ENCODE data around the gene AGPAT3.
A peak's percentile ranks its signal among the peaks of the same experiment; 100 is the strongest.

AGPAT3 gene

DNA sequence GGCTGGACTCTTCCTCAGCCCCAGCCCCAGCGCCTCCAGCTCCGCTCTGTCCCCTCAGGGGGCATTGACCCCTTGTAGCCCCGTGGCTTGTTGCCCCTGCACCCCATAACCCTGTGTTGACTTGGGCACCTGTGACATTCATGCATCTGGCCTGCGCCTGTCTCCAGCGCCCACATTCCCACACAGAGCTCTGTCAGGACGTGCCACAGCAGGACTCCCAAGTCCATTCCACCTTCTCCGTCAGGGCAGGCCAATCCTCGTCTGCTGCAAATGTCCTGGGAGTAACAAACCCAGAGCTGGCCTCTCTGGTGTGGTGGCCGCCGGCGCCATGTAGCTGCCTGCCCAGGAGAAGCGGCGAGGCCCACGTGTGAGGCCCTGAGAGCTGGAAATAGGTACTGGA, 60.6 kb downstream of the AGPAT3 start:
- no peak for DNase-seq

DNA sequence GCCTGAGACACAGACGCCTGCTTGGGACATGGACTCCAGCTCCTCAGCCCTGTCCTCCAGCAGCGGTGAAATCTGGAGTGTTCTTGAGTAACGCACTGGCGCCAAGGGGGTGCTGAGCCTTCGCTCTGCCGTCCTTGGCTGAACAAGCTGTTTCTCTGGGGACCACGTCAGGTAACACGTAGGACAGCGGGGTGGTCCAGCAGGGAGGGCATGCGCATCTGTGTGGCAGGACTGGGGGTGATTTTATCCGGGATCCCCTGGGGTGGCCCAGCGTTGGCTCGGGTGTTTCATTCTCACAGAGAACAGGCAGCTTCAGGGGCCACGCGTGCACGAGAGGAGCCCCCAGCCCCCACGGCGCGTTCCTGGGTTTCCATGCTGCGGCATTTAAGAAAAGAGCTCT, 61.2 kb downstream of the AGPAT3 start:
- no peak for DNase-seq

DNA sequence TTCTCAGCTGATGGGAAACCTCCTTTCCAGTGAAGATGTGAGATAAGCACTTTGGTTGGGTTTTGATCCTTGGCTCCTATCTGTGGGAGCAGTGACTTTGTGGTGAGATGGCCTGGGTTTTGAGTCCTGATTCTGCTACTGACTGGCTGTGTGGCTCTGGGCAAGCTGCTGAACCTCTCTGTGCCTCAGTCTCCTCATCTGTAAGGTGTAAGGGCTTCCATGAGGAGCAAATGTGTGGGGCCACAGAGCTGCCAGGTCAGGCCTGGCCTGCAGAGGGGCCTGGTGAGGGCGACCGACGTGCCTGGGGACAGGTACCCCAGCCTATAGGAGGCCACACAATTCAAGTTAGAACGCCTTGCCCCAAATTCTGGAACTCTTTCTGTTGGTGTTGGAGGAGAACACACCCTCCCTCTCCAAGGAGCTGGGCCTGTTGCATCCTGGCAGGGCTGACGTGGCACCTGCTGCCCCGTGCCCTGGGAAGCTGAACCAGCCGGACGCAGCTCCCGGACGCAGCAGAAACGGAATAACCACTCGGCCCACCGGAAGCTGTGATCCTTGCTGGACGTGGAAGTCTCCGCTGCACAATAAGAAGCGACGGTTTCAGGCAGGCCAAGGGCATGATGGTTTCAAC, 62.7 kb downstream of the AGPAT3 start:
- no peak for DNase-seq

DNA sequence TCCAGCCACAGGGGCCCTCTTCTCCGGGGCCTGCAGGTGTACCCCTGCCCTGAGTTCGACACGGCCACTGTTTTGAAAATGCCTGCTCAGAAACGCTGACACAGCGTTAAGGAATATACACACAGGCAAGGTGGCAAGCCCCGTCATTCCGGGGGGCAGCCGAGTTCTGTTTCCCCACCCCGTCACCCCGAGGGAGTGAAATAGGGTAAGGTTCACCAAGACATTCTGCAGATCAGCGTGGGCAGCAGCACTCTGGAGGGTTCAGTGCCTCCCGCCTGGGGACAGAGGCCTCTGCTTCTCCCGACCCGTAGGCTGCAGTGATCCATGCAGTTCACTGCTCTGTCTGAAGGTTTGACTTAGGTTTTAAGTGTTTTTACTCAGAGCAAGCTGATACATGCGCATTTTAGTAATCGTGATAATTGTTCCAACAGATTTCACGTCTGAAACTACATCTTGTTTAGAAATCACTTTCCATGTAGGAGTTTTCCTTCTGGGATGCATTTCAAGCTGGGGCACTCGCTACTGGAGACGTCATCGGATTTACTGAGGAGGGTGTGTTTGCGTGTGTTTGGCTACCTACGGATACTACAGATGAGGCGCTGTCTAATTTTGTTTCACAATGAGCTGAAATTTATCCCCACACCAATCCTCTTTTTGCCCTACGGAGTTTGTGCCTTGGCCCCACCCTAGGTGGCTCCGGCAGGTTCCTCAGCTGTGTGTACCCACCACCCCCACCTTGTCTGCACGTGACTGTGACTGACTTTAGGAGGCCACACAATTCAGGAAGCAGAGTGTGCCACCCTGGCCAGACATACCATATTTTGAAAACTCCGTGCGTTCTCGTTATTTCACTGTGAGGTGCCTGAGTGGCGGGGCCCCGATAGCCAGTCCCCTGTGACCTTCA, 63.5 kb downstream of the AGPAT3 start:
- no peak for DNase-seq

DNA sequence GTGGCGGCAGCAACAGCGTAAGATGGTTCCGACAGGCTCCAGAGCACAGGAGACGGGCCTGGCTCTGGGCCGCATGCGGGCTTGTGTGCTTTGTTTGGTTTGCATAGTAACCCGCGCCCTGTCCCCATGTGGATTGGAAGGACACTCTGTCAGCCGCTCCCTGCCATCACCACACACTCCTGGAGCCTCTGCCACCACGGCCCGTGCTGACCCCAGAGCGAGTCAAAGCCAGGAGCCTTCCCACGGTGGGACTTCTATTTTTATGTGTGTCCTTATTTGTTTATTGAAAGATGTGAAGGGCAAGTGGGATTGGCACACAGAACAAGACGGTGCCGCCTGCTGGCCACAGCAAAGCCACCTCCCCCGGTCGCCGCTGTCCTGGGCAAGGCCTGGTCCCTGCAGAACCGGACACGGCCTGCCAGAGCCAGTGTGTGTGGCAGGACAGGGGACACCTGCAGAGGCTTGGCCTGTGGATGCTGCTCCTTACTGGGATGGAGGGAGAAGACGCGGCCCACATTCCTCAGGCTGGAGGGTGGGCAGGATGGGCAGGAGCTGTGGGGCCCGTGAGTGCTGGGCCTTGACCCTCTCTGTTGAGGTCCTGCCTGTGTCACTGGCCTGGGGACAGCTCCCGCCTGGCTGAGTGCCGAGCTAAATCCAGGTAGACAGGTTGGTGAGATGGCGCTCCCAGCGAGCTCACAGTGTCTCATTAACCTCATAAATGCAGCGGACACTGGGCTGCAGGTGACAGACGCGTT, 64.4 kb downstream of the AGPAT3 start:
- DNase-seq = no peak

DNA sequence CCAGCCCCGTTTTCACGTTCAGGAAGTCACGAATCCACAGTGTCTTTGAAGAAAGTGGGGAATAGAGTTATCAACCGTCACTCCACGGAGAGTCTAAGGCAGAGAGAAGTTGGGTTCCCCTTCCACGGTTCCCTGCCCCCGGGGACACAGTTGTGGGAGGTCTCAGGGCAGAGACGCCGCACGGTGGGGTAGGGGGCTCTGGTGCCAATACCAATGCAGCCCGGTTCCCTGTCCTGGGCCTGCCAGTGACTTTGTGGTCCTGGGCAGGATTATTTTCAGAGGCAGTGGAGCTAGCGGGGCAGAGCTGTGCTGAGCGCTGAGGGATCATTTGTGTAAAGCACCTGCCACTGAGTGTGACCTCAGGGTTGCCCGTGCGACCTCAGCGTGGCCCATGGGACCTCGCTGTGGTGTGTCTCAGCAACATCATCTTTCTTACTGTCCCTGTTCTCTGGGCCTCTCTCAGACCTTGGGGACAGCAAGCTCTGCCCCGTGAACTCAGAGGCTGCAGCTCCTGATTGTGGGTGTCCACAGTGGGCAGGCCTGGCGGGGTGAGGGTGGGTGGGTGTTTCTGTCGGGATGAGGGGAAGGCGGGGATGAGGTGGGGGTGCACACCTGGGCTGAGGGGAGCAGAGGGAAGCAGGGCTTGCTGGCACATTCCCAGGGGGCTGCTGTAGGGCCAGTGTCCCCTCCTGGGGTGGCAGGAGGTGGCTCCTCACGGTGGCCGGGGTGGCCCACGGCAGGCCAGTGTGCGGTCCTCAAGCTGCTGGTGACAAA, 65.2 kb downstream of the AGPAT3 start:
- DNase-seq = no peak

DNA sequence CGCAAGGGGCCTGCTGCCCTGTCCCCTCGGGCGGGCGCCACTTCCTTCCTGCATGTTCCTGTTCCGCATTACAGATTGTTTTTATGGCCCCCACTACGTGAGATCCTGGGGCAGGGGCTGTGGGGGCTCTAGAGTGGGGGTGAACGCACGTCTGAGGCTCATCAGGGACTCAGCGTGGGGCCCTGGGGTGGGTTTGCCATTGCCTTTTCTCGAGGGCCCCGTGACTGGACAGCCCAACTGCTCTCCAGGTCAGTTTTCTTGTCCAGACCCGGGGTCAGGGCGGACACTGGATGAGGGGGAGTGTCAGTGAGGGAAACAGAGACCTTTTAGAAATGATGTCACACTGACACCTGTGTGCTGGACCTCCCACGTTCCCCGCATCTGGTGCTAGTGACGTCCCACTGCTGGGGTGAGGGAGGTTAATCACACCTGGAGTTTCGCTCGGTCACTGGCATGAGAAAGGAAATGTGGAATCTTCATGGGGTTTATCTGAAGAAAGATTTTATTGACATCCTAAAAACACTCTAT, 65.9 kb downstream of the AGPAT3 start:
- DNase-seq = no peak

DNA sequence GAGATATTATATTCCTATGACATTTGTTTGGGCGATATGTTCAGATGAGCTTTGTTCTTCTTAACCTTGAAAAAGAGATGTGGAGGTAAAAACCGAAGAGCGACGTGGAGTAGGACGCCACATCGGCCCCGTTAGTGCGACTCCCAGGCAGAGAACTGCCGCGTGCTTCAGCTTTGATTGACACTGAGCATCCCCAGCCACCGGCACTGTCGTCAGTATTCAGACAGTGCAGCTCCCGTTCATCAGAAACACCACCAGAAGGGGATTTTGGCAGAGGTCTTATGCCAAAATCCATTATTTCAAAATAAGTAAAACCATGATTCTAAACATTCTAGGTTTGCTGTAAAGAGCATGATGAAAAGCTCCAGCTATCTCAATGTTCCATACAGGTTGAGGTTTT, 66.5 kb downstream of the AGPAT3 start:
- no peak for DNase-seq

DNA sequence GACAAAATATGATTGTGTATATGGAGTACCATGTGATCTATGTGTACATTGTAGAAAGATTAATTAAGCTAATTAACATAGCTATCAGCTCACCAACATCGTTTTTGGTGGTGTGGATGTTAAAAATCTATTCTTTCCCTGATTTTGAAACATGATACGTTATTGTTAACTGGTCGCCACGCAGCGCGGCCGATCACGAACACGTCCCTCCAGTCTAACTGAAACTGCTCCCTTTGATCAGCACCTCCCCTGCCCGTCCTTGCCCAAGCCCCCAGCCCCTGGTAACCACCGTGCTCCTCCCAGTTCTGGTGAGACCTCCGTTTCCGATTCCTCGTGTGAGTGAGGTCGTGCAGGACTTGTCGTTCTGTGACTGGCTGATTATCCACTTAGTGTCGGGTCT, 67.0 kb downstream of the AGPAT3 start:
- DNase-seq = no peak

DNA sequence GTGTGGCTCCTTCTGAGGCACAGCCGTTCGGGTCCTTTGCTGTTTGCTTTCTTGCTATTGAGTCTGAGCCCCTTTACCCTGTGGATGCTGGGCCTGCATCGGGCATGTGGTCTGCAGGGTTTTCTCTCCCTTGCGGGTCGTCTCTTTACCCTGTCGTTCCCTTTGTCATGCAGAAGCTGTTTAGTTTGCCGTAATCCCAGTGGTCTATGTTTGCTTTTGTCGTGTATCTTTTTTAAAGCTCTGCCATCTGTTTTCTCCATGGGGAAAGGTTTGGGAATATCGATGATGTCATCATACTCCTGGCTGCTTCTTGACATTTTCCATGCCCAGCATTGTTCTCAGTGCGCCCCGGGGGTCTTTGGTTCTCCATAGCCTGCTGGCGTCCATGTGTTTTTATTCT, 68.2 kb downstream of the AGPAT3 start:
- DNase-seq = no peak

DNA sequence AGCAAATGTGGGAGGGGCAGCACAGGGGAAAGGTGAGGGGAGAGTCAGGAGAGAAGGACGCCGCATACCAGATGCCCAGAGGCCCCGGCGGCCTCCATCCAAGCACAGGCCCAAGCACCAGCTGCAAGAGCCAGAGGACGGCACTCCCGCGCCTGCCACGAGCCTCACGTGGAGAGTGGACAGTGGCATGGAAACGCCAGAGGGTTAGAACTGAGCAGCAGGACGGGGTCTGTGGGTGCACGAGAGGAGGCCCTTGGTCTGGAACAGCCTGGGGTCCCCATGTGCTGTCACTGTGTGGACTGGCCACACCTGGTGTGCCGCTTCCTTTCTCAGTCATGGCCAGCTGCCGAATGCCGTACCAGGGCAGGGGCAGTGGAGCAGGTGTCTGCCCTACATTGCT, 68.7 kb downstream of the AGPAT3 start:
- no peak for DNase-seq

DNA sequence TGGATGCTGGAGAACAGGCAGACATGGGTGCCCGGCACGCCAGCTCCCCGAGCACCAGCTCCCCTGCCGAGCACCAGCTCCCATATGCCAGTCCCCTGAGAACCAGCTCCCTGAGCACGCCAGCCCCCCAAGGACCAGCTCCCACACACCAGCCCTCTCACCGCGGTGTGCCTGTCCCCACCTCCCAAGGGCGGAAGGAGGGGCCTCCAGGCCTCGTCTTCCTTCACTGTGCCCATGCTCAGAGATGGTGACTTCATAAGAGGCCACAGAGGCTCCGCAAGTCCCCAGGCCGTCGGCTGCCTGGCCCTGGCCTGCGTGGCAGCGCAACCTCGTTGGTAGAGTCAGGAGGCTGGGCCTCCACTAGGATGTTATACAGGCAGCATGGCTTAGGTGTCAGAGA, 69.1 kb downstream of the AGPAT3 start:
- DNase-seq = no peak

DNA sequence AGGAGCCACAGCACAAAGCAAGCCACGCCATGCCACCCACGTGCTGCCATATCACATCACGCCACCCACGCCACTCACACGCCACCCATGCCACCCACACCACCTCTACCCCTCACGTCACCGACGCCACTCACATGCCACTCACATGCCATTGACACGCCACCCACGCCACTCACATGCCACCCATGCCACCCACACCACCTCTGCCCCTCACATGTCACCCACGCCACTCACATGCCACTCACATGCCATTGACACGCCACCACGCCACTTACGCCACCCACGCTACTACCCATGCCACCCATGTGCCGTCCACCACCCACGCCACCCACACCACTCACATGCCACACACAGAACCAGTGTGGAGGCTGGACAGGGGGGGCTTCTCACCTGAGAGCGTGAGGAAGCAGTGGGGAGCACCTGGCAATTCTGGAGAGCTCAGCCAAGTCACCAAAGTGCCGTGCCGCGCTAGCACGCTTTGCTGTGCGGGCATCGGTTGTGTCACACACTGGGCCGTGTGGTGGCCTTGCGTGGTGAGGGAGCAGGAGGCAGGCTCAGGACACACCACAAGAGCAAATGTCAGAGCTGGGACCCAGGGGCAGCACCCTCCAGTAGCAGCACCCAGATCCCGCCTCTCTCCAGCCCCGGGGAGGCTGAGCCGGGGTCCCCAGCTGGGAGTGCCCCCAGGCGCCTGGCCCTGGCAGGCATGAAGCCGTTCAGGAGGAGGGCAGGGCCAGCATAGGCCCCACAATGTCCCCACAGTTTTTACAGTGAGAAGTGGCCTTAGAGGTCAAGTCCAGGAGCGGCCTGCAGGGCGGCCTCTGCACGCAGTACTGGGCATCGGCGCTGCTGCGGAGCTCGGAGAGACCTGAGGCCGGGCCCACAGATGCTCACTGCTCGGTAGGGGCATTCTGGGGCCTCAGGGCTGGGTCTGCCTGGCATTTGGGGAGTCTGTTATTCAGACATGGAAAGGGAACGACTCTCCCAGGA, 70.0 kb downstream of the AGPAT3 start:
- no peak for DNase-seq

DNA sequence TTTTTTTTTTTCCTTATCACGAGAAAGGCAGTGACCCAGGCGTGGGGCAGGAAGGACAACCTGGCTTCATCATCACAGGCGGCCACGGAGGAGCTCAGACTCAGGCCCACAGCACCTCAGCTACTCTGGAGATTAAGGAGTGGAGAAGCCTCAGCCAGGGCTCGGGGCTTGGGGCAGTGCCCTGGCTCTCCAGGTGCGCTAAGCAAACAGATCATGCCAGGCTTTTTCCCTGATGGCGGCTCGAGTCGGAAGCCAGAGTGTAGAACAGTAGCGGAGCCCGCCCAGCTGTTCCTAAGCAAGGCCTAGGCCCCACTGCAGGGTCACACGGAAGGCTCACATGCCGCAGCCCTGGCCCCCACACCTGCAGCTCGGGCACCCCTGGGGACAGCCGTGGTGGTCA, 70.7 kb downstream of the AGPAT3 start:
- DNase-seq = no peak

DNA sequence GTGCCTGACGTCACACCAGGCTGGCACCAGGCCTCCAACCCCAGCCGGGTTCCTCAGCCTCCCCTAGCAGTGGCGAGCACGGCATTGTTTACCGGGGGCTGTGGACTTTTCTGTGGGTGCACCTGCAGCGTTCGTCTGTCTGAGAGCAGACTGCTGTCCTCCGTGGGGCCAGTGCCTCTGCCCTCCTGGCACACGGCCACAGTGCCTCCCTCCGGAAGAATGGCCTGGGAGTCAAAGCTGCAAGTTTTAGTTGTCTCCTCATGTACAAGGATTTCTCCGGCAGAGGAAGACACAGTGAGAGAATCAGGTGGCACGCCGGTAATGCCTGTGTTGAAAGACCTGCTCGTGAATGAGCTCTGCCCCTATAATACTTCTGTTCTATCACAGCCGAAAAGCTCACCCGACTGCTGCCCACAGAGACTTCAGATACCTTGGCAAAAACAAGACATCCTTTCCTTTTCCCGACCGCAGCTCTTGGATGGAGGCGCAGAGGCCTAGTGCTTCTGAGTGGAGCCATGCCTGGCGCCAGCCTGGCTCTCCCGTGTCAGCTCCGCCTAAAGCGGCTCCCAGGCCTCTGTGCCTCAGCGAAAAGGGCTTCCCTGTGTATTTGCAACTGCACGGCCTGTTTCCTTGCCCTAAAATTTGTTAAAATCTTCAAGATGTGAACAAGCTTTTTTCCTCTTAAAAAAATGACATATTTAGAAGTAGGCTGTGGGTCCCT, 71.4 kb downstream of the AGPAT3 start:
- no peak for DNase-seq

DNA sequence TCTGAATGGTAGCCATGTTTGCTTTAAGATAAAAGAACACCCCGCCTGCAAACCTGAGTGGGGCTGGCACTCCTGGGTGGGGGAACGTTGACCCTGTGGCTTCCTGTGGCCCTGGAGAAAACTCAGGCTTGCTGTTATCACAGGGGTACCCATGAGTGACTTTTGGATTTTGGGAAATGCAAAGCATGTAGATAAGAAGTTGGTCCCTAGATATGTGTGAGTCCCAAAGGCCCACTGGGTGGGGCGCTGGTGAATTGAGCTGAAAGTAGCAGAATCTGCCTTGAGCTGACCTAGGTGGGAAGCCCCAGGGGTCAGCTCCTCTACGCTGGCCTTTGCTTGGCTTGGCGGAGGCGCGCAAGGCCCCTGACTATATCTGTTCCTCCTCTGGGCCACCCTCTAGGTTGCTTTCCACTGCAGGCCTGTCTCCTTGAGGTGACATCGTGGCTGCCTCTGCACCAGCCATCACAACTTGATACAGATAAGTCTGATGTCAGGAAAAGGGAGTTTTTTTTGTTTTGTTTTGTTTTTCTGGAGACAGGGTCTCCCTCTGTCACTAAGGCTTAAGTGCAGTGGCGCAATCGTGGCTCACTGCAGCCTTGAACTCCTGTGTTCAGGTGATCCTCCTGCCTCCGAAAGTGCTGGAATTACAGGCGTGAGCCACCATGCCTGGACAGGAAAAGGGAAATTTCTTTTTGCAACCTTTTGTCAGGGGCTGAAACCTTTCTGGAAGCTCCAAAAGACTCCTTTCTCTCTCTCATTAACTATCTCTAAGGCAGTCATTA, 72.2 kb downstream of the AGPAT3 start:
- no peak for DNase-seq

DNA sequence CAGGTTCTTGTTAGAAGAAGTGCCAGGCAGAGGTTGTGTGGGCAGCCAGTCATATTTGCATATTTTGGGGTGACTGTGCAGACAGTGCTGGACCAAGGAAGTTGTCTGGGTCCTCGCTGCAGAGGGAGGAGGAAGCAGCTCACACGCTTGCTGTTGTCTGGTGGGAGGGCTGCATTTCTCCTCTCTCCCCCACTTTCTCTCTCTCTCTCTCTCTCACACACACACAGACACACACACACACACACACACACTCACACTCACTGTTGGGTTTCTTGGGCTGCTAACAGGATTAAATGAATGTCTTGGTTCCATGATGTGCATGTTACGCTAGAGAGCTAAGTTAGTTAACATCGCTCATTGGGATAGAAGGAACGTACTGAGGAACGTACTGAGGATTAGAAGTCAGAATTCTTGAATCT, 72.9 kb downstream of the AGPAT3 start:
- no peak for DNase-seq

DNA sequence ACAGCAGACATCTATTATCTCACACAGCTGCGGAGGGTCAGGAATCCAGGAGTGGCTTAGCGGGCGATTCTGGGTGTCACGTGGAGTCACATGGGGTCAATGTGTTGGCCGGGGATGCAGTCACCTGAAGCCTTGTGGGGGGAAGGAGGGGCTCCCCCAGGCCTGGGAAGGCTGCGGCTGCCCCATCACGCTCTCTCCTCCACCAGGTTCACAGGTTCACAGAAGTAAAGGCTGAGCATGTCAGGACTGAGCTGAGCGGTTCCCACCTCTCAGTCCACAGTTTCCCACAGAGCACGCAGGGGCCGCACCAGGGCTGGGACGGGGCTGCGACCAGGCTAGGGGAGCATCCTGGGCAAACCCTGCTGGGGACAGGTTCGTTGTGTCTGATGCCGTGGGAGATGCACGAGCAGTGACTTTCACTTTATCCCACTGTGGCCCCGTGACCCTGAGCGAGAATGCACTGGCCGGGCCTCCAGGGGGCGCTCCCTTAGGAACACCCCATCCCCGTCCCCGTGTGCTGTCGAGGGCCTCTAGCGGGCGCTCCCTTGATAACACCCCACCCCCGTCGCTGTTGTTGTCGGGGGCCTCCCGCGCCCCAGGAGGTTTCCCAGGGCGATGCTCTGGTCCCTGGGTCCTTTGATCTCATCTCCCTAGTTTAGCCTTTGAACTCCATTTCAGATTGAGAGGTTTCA, 73.9 kb downstream of the AGPAT3 start:
- peak; percentile 89 for DNase-seq

All from CD4-positive, alpha-beta T cell treated with Interleukin-21 for 1 hour (primary cell).